Endodermal cell (in vitro differentiated cells): Measurements from ENCODE around the gene CTR9. TPM values are rescaled to one million over a fixed set of nuclear protein-coding genes. Genes with fewer than 3 reads are reported as not detected.

Experiments
- DNase-seq: peaks from one replicate; pipeline ENCODE4 v3.0.0-alpha.2; 2017
- H3K27ac ChIP-seq: 2 replicates; pipeline ENCODE4 v1.5.1; 2013; ENCODE audit warnings: mild to moderate bottlenecking, low read depth, low read length, moderate library complexity
- H3K27me3 ChIP-seq: 2 replicates; pipeline ENCODE4 v1.6.1; 2013; ENCODE audit warnings: mild to moderate bottlenecking, low read length, moderate library complexity; ENCODE audit not compliant: insufficient read depth, control insufficient read depth, poor library complexity, severe bottlenecking
- H3K36me3 ChIP-seq: 2 replicates; pipeline ENCODE4 v1.7.0; 2013; ENCODE audit warnings: mild to moderate bottlenecking, low read length, moderate library complexity; ENCODE audit not compliant: control insufficient read depth, insufficient read depth
- H3K4me1 ChIP-seq: one replicate; pipeline ENCODE4 v1.7.0; 2013; ENCODE audit warnings: low read length; ENCODE audit not compliant: control insufficient read depth, insufficient read depth
- H3K4me3 ChIP-seq: 2 replicates; pipeline ENCODE4 v1.5.1; 2013; ENCODE audit warnings: mild to moderate bottlenecking, low read length, moderate library complexity
- H3K9ac ChIP-seq: 2 replicates; pipeline ENCODE4 v1.6.1; 2013; ENCODE audit warnings: mild to moderate bottlenecking, low read length, moderate library complexity; ENCODE audit not compliant: poor library complexity, severe bottlenecking; ENCODE audit errors: extremely low read depth
- H3K9me3 ChIP-seq: 2 replicates; pipeline ENCODE4 v1.6.1; 2013; ENCODE audit warnings: mild to moderate bottlenecking, low read length, moderate library complexity; ENCODE audit not compliant: control insufficient read depth
- H3K27ac Mint-ChIP-seq: 2 replicates; pipeline ENCODE4 v1.8.0; 2020; ENCODE audit warnings: mixed read lengths
- H3K27me3 Mint-ChIP-seq: 2 replicates; pipeline ENCODE4 v1.8.0; 2021; ENCODE audit warnings: mild to moderate bottlenecking, mixed read lengths; ENCODE audit not compliant: insufficient read depth
- H3K36me3 Mint-ChIP-seq: 2 replicates; pipeline ENCODE4 v1.8.0; 2020; ENCODE audit warnings: low read depth, mixed read lengths
- H3K4me1 Mint-ChIP-seq: 2 replicates; pipeline ENCODE4 v1.8.0; 2020; ENCODE audit warnings: mixed read lengths
- H3K4me3 Mint-ChIP-seq: 2 replicates; pipeline ENCODE4 v1.8.0; 2020; ENCODE audit warnings: mild to moderate bottlenecking, moderate library complexity, mixed read lengths
- H3K9me3 Mint-ChIP-seq: 2 replicates; pipeline ENCODE4 v1.8.0; 2020; ENCODE audit warnings: mild to moderate bottlenecking, mixed read lengths
- CTCF ChIP-seq: fragments of 200-600 bp; sonication (generic); conservative IDR thresholded peaks from 2 replicates; pipeline ENCODE4 v1.5.0; 2021; ENCODE audit warnings: antibody characterized with exemption, mild to moderate bottlenecking
- WGBS, 2 experiments: methylation state at CpG; one replicate each; pipeline versions ENCODE4 v1.1.5 to v1.1.7; 2013; ENCODE audit warnings: missing lambda C conversion rate in 2 of 2, mixed read lengths in 1 of 2; ENCODE audit not compliant: insufficient coverage in 1 of 2, insufficient read length in 1 of 2; 5-methylcytosine and 5-hydroxymethylcytosine counted together
- total RNA-seq, 2 donors: library from RNA; stranded (reverse); fragmentation: NEBNext Ultra II Directional in 1 of 2; extraction: Animal tissue kit (Norgen Biotek cat#: 25700) in 1 of 2; gene quantifications; 2 replicates in 1 of 2; 3 replicates in 1 of 2; pipeline ENCODE4 v1.2.1, GENCODE V29; 2021

The CTR9 gene
- total RNA-seq, 2 donors from 2014 or later, result 32.7 to 37.5 TPM

GRCh38 chr11:10730151-10730550 lies 20.9 kb upstream of the CTR9 start:
- Mint-ChIP-seq H3K36me3 (no peaks in the 10 kb centered on the region), H3K27me3 (peaks cover 22% of the 10 kb centered on the region), H3K4me1 (peaks cover 3% of the 10 kb centered on the region), H3K9me3 (no peaks in the 10 kb centered on the region), H3K27ac (no peak overlapping the region), H3K4me3 (no peak overlapping the region)
- Histone ChIP-seq H3K27me3 (no peaks in the 10 kb centered on the region), H3K9me3 (peaks cover 4% of the 10 kb centered on the region), H3K36me3 (no peaks in the 10 kb centered on the region), H3K27ac (no peak overlapping the region), H3K4me1 (no peaks in the 10 kb centered on the region), H3K4me3 (no peak overlapping the region), H3K9ac (no peak overlapping the region)
- no peak for TF ChIP-seq CTCF
- DNase-seq, result no peak
- WGBS, 2 experiments, result 78 to 94% methylated on average over 2 to 3 of the region's 3 CpGs

GRCh38 chr11:10731064-10731680 lies 19.9 kb upstream of the CTR9 start:
- no peak overlapping the region for H3K27ac ChIP-seq
- 67 to 97% methylated on average over 1 to 2 of the region's 3 CpGs for WGBS, 2 experiments
- peaks cover 4% of the 10 kb centered on the region for H3K9me3 ChIP-seq
- H3K27me3 Mint-ChIP-seq, result peaks cover 22% of the 10 kb centered on the region
- no peaks in the 10 kb centered on the region for H3K27me3 ChIP-seq
- DNase-seq, result no peak
- peaks cover 8% of the 10 kb centered on the region for H3K4me1 Mint-ChIP-seq
- H3K4me3 Mint-ChIP-seq, result no peak overlapping the region
- H3K9ac ChIP-seq, result no peak overlapping the region
- H3K36me3 ChIP-seq, result no peaks in the 10 kb centered on the region
- no peaks in the 10 kb centered on the region for H3K9me3 Mint-ChIP-seq
- H3K27ac Mint-ChIP-seq, result no peak overlapping the region
- H3K36me3 Mint-ChIP-seq, result no peaks in the 10 kb centered on the region
- no peak overlapping the region for H3K4me3 ChIP-seq
- no peaks in the 10 kb centered on the region for H3K4me1 ChIP-seq
- TF ChIP-seq CTCF, result no peak

- no peaks in the 10 kb centered on the region for H3K27me3 ChIP-seq
- peak overlapping the region; percentile 45 for H3K27ac Mint-ChIP-seq
- TF ChIP-seq CTCF, result peak; percentile 99
- 7 to 14% methylated on average over 13 to 21 of the region's 21 CpGs for WGBS, 2 experiments
- peak; percentile 98 for DNase-seq
- no peaks in the 10 kb centered on the region for H3K4me1 ChIP-seq
- peaks cover 18% of the 10 kb centered on the region for H3K27me3 Mint-ChIP-seq
- H3K9me3 Mint-ChIP-seq, result no peaks in the 10 kb centered on the region
- no peak overlapping the region for H3K9ac ChIP-seq
- H3K36me3 ChIP-seq, result no peaks in the 10 kb centered on the region
- peaks cover 4% of the 10 kb centered on the region for H3K9me3 ChIP-seq
- no peak overlapping the region for H3K27ac ChIP-seq
- no peak overlapping the region for H3K4me3 ChIP-seq
- peaks cover 6% of the 10 kb centered on the region for H3K4me1 Mint-ChIP-seq
- H3K36me3 Mint-ChIP-seq, result no peaks in the 10 kb centered on the region
- H3K4me3 Mint-ChIP-seq, result peak overlapping the region; percentile 48
Measured at GRCh38 chr11:10735481-10736475, 15.3 kb upstream of the CTR9 start.
